ENCODE measurements around the gene CCSER1. TPM values are rescaled to one million over a fixed set of nuclear protein-coding genes. Genes with fewer than 3 reads are reported as not detected.
A peak's percentile ranks its signal among the peaks of the same experiment; 100 is the strongest.

CCSER1 gene
- total and polyA plus RNA-seq, 2 of the 8 experiments (the other 6 are each of a cell fraction or from before 2014, with no cell fraction given): 0.26 to 0.84 TPM

DNA sequence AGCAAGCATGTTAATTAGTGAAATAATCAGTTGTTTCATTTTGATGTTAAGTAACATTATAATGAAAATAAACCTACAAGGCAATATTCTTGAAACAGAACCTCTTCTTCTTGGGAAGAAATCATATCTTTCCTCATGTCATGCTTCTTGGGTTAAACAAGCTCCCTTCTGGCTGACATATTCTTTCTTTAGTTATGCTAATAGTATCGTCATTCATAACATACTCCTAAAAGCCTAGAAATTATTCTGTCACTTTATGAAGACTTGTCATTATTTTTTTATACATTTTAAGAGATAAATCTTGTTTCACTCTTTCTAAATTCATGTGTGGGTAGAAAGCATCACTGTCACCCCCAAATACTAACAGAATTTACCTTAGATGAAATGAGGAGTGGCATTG, 1129.6 kb downstream of the CCSER1 start:
- Histone ChIP-seq H2BK120ac (replicated peaks; ENCODE audit: low read depth, low read length) (no peak overlapping the region), H2AK5ac (ENCODE audit: low read depth, low read length) (no peak overlapping the region), H4K20me1 (replicated peaks in 1 of 2; ENCODE audit: control insufficient read depth in 1 of 2, insufficient read depth in 2 of 2, low read length in 2 of 2) (no peaks in the 10 kb centered on the region), H2BK5ac (ENCODE audit: low read depth, low read length) (no peak overlapping the region), H3K23ac (ENCODE audit: insufficient read length) (no peak overlapping the region), H3K4me2 (ENCODE audit: insufficient read depth in 1 of 2, low read depth in 2 of 2, low read length in 2 of 2) (no peak overlapping the region), H3K23me2 (ENCODE audit: low read depth, low read length) (no peaks in the 10 kb centered on the region), H3K9me3 (ENCODE audit: insufficient read depth in 2 of 2, low read depth in 1 of 2, low read length in 1 of 2) (peaks cover 0 to 9% of the 10 kb centered on the region in 2 experiments; a peak in 3 of 4 replicates), H3K79me2 (ENCODE audit: control insufficient read depth in 1 of 2, insufficient read depth in 2 of 2, low read length in 2 of 2) (no peaks in the 10 kb centered on the region), H3K4me3 (ENCODE audit: extremely low read depth in 1 of 4, insufficient read depth in 2 of 4, low read depth in 3 of 4, low read length in 4 of 4) (peak overlapping the region in 1 of 4 experiments; percentile 26; a peak in 1 of 8 replicates), H3K27me3 (replicated peaks in 1 of 4; ENCODE audit: control insufficient read depth in 3 of 4, extremely low read depth in 1 of 4, insufficient read depth in 3 of 4, low read length in 3 of 4) (no peaks in the 10 kb centered on the region), H4K5ac (ENCODE audit: insufficient read length, low read depth, low read length) (peak overlapping the region; percentile 44), H3K79me1 (ENCODE audit: low read depth, low read length) (no peaks in the 10 kb centered on the region), H2AFZ (ENCODE audit: low read length) (no peak overlapping the region), H3K56ac (replicated peaks; ENCODE audit: insufficient read length, low read depth, low read length) (no peak overlapping the region), H3K18ac (ENCODE audit: extremely low read depth, low read length) (no peak overlapping the region), H4K91ac (replicated peaks; ENCODE audit: insufficient read length, low read length) (no peak overlapping the region), H2BK20ac (ENCODE audit: low read length) (no peak overlapping the region), H3K27ac (ENCODE audit: low read depth, low read length) (no peak overlapping the region), H3K9ac (replicated peaks in 1 of 4; ENCODE audit: extremely low read depth in 1 of 4, low read depth in 3 of 4, low read length in 3 of 4) (no peak overlapping the region), H3K4ac (replicated peaks; ENCODE audit: insufficient read length, low read depth, low read length) (no peak overlapping the region), H3K36me3 (ENCODE audit: control insufficient read depth in 2 of 4, insufficient read depth in 4 of 4, low read length in 3 of 4) (peaks cover 0 to 3% (median 0%) of the 10 kb centered on the region in 4 experiments; a peak in 2 of 8 replicates), H2BK12ac (ENCODE audit: low read depth, low read length) (no peak overlapping the region), H4K8ac (ENCODE audit: extremely low read depth, insufficient read depth, low read length) (no peak overlapping the region), H3K4me1 (replicated peaks in 1 of 4; ENCODE audit: control insufficient read depth in 3 of 4, insufficient read depth in 4 of 4, low read length in 3 of 4) (no peaks in the 10 kb centered on the region; a peak in 1 of 7 replicates), H3K14ac (ENCODE audit: insufficient read length) (no peak overlapping the region), H2BK15ac (ENCODE audit: low read length) (no peak overlapping the region)
- POLR2A ChIA-PET (ENCODE audit: partially characterized antibody): no interaction called here
- DNase-seq (ENCODE audit: low read depth in 1 of 2, low spot score in 2 of 2) (no peak), FAIRE-seq (no peak)
- WGBS, 2 experiments (ENCODE audit: extremely low coverage in 1 of 2, insufficient coverage in 1 of 2, insufficient read length in 1 of 2, insufficient replicate concordance in 2 of 2, low coverage in 1 of 2, low lambda C conversion rate in 2 of 2, missing lambda C conversion rate in 1 of 2): 71% methylated on average over 1 of the region's 1 CpG; no CpG with 5 or more reads in 1 of the 2 experiments
- CTCF ChIA-PET (ENCODE audit: partially characterized antibody): no interaction called here
- no peak for TF ChIP-seq TBP (IDR thresholded peaks at IDR 0.05; ENCODE audit: low read depth, low read length)
- TF ChIP-seq SIN3A (conservative IDR thresholded peaks at IDR 0.05 in 1 of 2, IDR thresholded peaks at IDR 0.05 in 1 of 2; ENCODE audit: low read depth in 1 of 2, low read length in 2 of 2): no peak
- TF ChIP-seq TAF7 (optimal IDR thresholded peaks at IDR 0.05; ENCODE audit: borderline replicate concordance, low read depth, low read length): no peak
- TF ChIP-seq RBBP5 (IDR thresholded peaks at IDR 0.05; ENCODE audit: borderline replicate concordance, low read depth, low read length): no peak
- TF ChIP-seq EGR1 (IDR thresholded peaks at IDR 0.05; ENCODE audit: borderline replicate concordance, low read depth, low read length): no peak
- TF ChIP-seq, protein P1, sequence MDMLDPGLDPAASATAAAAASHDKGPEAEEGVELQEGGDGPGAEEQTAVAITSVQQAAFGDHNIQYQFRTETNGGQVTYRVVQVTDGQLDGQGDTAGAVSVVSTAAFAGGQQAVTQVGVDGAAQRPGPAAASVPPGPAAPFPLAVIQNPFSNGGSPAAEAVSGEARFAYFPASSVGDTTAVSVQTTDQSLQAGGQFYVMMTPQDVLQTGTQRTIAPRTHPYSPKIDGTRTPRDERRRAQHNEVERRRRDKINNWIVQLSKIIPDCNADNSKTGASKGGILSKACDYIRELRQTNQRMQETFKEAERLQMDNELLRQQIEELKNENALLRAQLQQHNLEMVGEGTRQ (IDR thresholded peaks at IDR 0.05; ENCODE audit: low read length): no peak
- TF ChIP-seq NRF1 (IDR thresholded peaks at IDR 0.05; ENCODE audit: low read depth, low read length): no peak
- TF ChIP-seq RFX5 (IDR thresholded peaks at IDR 0.05; ENCODE audit: borderline replicate concordance, low read depth, low read length): no peak
- TF ChIP-seq RAD21 (IDR thresholded peaks at IDR 0.05 in 1 of 2, conservative IDR thresholded peaks at IDR 0.05 in 1 of 2; ENCODE audit: low read depth in 2 of 2, low read length in 2 of 2): no peak
- TF ChIP-seq CEBPB (IDR thresholded peaks at IDR 0.05; ENCODE audit: low read depth, low read length): no peak
- TF ChIP-seq SRF (IDR thresholded peaks at IDR 0.05; ENCODE audit: low read depth, low read length): no peak
- no peak for TF ChIP-seq GTF2F1 (IDR thresholded peaks at IDR 0.05; ENCODE audit: borderline replicate concordance, low read depth, low read length)
- TF ChIP-seq TAF1 (IDR thresholded peaks at IDR 0.05; ENCODE audit: low read depth, low read length): no peak
- TF ChIP-seq TCF12 (IDR thresholded peaks at IDR 0.05; ENCODE audit: low read depth, low read length): no peak
